Endothelial cell (in vitro differentiated cells): ENCODE data around the gene RRBP1. TPM values are rescaled to one million over a fixed set of nuclear protein-coding genes. Genes with fewer than 3 reads are reported as not detected.

ENCODE experiments used
- DNase-seq: peaks from one replicate; pipeline ENCODE4 v3.0.0; 2021; ENCODE audit warnings: low spot score
- H3K27ac Mint-ChIP-seq: one replicate; pipeline ENCODE4 v1.8.0; 2021; ENCODE audit warnings: mixed read lengths, inconsistent platforms; ENCODE audit not compliant: unreplicated experiment
- H3K27me3 Mint-ChIP-seq: one replicate; pipeline ENCODE4 v1.8.0; 2021; ENCODE audit warnings: mild to moderate bottlenecking, moderate library complexity, mixed read lengths, inconsistent platforms; ENCODE audit not compliant: unreplicated experiment
- H3K36me3 Mint-ChIP-seq: one replicate; pipeline ENCODE4 v1.8.0; 2021; ENCODE audit warnings: mild to moderate bottlenecking, low read depth, mixed read lengths, inconsistent platforms; ENCODE audit not compliant: unreplicated experiment
- H3K4me1 Mint-ChIP-seq: one replicate; pipeline ENCODE4 v1.8.0; 2021; ENCODE audit warnings: mild to moderate bottlenecking, mixed read lengths, inconsistent platforms; ENCODE audit not compliant: unreplicated experiment
- H3K4me3 Mint-ChIP-seq: one replicate; pipeline ENCODE4 v1.8.0; 2021; ENCODE audit warnings: mild to moderate bottlenecking, mixed read lengths, inconsistent platforms; ENCODE audit not compliant: unreplicated experiment
- H3K9me3 Mint-ChIP-seq: one replicate; pipeline ENCODE4 v1.8.0; 2021; ENCODE audit warnings: mixed read lengths, inconsistent platforms; ENCODE audit not compliant: unreplicated experiment
- CTCF ChIP-seq: fragments of 200-600 bp; sonication (generic); IDR thresholded peaks from one replicate; pipeline ENCODE4 v1.5.0; 2021; ENCODE audit warnings: antibody characterized with exemption; ENCODE audit not compliant: unreplicated experiment
- total RNA-seq: library from RNA; stranded (reverse); fragmentation: NEBNext Ultra II Directional; extraction: Animal tissue kit (Norgen Biotek cat#: 25700); gene quantifications from one replicate; pipeline ENCODE4 v1.2.1, GENCODE V29; 2021; ENCODE audit not compliant: unreplicated experiment

RRBP1 gene
- total RNA-seq, 1 donor from 2014 or later, result 179 TPM

GRCh38 chr20:17615645-17616479 is 66.2 kb downstream of the RRBP1 start:
- no peak for TF ChIP-seq CTCF
- H3K27me3 Mint-ChIP-seq, result peaks cover 15% of the 10 kb centered on the region
- no peak overlapping the region for H3K27ac Mint-ChIP-seq
- H3K9me3 Mint-ChIP-seq, result no peaks in the 10 kb centered on the region
- DNase-seq, result no peak
- H3K4me3 Mint-ChIP-seq, result no peak overlapping the region
- peaks cover 13% of the 10 kb centered on the region for H3K36me3 Mint-ChIP-seq
- H3K4me1 Mint-ChIP-seq, result peaks cover 3% of the 10 kb centered on the region

GRCh38 chr20:17614812-17615644 is 67.0 kb downstream of the RRBP1 start:
- H3K36me3 Mint-ChIP-seq, result peaks cover 13% of the 10 kb centered on the region
- no peak overlapping the region for H3K4me3 Mint-ChIP-seq
- peaks cover 17% of the 10 kb centered on the region for H3K27me3 Mint-ChIP-seq
- no peak for TF ChIP-seq CTCF
- peaks cover 3% of the 10 kb centered on the region for H3K4me1 Mint-ChIP-seq
- no peaks in the 10 kb centered on the region for H3K9me3 Mint-ChIP-seq
- no peak for DNase-seq
- H3K27ac Mint-ChIP-seq, result no peak overlapping the region

- H3K4me1 Mint-ChIP-seq, result peaks cover 3% of the 10 kb centered on the region
- peaks cover 17% of the 10 kb centered on the region for H3K27me3 Mint-ChIP-seq
- no peak for TF ChIP-seq CTCF
- H3K36me3 Mint-ChIP-seq, result peaks cover 12% of the 10 kb centered on the region
- H3K9me3 Mint-ChIP-seq, result no peaks in the 10 kb centered on the region
- H3K27ac Mint-ChIP-seq, result peak overlapping the region; percentile 68
- H3K4me3 Mint-ChIP-seq, result peak overlapping the region; percentile 19
- no peak for DNase-seq
Measured at GRCh38 chr20:17614176-17614811, 67.7 kb downstream of the RRBP1 start.

- no peak for TF ChIP-seq CTCF
- Mint-ChIP-seq H3K4me3 (peak overlapping the region; percentile 19), H3K36me3 (peaks cover 13% of the 10 kb centered on the region), H3K27ac (peak overlapping the region; percentile 68), H3K9me3 (no peaks in the 10 kb centered on the region), H3K27me3 (peaks cover 17% of the 10 kb centered on the region), H3K4me1 (peaks cover 3% of the 10 kb centered on the region)
- DNase-seq, result no peak
Measured at GRCh38 chr20:17613328-17614175, 68.5 kb downstream of the RRBP1 start.
